GM19452 (cell line): ENCODE data around the gene STBD1.
"Not testable (repeated sequence)": the region's sequence is repeated elsewhere in the genome, so short reads cannot be mapped to it uniquely, and the experiment has no call there.

Source experiments
- ATAC-seq: cut with Tn5 transposase; IDR thresholded peaks from one replicate; pipeline ENCODE4 v1.9.1; 2021; ENCODE audit not compliant: unreplicated experiment

The STBD1 gene

DNA sequence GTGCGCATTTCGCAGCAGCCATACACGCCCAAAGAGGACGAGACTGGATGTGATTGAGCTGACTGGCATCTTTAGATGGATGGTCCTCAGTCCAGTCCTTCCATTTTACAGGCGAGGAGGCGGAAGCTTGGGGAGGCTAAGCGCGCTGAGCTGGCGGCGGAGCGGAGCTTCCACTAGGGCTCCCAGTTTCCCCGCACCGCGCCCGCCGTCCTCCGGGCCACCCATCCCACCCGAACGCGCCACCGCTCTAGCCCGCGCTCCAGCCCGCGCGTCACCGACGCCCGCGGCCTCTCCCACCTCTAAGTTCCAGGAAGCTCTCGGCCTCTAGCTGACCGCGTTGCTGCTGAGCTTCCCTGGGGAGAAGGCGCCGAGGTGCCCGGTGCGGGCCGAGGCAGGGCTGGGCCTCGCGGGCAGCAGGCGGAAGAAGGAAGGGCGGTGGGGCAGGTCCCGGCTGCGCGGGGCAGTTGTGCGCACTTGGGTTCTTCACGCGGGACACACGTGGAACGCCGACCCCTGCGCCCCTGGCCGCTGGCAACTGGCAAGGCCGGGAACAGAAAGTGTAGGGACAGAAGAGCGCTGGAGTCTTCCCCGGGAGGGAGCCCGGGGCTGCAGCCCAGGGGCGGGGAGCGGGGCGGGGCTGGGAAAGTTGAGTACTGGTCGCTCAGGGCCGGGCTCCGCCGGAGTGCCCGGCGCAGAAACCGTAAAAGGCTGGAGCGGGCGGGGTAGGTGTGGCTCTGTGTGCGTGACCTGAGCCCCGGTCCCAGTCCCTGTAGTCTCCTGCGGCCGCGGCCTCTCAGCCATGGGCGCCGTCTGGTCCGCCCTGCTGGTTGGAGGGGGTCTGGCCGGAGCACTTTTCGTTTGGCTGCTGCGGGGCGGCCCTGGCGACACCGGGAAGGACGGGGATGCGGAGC lies at the start of gene STBD1:
Gene STBD1 (plus strand): TSS at position 763 of the 911 bp plus-strand sequence. CDS start 37 bp downstream, at position 800.
- ATAC-seq: no peak

DNA sequence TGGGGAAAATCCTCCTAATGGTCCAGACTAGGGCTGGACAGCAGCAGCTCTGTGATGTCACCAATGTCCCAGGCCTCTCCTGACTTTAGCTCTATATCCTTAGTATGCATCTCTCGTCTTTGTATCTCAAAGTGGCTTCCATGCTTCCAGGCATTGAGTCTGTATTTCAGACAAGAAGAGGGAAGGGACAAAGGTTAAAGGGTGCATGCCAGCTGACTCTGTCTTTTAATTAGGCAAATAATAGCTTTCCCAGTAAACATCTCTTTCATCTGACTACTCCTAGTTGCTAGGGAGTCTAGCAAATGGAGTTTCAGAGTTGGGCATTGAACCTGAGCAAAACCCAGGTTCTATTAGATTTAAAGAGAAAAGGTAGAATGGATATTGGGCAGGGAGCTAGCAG lies 49.6 kb upstream of the STBD1 start:
- no peak for ATAC-seq

GRCh38 chr4:76257824-76258223 lies 48.7 kb upstream of the STBD1 start:
- no peak for ATAC-seq

DNA sequence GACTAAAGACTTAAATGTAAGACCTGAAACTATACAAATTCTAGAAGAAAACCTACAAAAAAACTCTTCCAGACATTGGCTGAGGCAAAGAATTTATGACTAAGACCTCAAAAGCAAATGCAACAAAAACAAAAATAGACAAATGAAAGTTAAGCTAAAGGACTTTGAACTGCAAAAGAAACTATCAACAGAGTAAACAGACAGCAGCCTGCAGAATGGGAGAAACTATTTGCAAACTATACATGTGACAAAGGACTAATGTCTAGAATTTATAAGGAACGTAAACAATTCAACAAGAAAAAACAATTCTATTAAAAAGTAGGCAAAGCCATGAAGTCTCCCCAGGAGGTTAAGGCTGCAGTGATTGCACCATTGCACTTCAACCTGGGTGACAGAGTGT lies 46.0 kb upstream of the STBD1 start:
- ATAC-seq: no peak

DNA sequence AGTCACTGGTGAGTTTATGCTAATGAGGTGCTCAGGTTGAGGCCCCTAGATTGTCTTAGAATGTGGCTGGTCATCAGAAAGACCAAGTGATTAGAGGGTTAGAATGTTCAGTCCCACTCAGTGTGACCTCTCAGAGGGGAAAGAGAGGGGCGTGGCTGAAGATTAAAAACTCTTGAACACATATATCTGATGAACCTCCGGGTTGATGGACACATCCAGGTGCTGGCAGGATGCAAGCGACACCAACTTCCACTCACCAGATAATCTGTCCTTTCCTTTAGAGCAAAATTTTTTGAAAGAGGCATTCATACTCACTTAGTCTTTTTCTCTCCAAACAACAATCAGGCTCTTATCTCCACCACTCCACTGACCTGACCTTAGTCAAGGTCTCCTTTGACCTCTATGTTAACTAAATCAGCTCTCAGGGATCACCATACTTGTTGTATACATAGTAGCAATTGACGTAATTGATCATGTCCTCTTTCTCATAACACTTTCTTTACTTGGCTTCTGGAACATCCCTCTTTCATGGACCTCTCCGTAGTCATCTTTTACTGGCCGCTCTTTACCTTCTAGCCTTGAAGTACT lies 40.8 kb upstream of the STBD1 start:
- ATAC-seq: no peak

- ATAC-seq: no peak
These were observed 39.9 kb upstream of the STBD1 start for GRCh38 chr4:76266627-76267026.

DNA sequence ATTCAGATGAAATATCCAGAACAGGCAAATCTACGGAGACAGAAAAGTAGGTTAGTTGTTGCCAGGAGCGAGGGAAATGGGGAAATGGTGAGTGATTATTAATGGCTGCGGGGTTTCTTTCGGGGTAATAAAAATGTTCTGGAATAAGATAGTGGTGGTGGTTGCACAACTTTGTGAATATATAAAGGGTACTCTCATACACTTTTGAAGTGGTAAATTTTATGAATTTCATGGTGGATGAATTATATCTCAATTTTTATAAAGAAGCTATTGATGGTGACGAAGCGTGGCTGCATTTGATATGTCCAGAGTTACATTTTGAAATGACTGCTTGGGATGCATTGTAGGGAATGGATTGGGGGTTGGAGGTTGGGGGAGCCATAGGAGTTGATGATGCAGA lies 38.7 kb upstream of the STBD1 start:
- ATAC-seq: no peak

GRCh38 chr4:76270244-76271175 lies 36.0 kb upstream of the STBD1 start:
- ATAC-seq: no peak

- no peak for ATAC-seq
These were observed 35.3 kb upstream of the STBD1 start for GRCh38 chr4:76271248-76271647.

DNA sequence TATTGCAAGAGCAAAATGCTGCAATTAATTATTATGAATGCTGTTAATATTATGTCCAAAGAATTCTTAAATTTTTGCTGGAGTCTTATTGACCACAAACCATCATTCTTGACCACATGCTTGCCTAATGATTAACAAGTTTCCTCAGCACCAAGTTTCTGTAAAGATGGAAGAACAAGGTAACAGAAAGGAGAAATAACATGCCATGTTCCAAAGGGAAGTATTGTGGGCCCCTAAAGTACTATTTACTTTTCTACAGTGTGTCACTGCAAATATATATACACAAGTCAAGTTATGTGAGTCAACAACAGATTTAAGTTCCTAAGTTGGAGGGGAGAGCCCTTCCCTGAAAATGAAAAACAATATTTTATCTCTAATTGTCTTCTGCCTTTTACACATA lies 34.5 kb upstream of the STBD1 start:
- ATAC-seq: no peak

DNA sequence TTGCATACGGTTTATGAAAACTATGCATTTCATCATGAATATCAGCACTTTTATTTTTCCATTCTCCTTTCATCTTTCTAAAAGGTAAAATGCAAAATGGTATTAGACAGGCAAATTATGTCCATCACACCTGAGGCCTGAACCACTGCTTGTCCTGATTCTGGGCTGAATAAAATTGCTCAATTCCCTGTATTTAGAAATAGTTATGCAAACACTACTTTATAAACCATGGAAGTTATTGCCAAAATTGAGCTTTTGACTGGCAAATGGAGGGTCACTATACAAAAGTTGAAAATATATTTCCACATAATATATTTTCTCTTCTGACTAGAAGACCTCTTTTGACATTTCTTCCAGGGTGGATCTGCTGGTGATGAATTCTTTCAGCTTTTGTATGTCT lies 34.0 kb upstream of the STBD1 start:
- no peak for ATAC-seq

- no peak for ATAC-seq
These were observed 33.5 kb upstream of the STBD1 start for GRCh38 chr4:76272999-76273398.

DNA sequence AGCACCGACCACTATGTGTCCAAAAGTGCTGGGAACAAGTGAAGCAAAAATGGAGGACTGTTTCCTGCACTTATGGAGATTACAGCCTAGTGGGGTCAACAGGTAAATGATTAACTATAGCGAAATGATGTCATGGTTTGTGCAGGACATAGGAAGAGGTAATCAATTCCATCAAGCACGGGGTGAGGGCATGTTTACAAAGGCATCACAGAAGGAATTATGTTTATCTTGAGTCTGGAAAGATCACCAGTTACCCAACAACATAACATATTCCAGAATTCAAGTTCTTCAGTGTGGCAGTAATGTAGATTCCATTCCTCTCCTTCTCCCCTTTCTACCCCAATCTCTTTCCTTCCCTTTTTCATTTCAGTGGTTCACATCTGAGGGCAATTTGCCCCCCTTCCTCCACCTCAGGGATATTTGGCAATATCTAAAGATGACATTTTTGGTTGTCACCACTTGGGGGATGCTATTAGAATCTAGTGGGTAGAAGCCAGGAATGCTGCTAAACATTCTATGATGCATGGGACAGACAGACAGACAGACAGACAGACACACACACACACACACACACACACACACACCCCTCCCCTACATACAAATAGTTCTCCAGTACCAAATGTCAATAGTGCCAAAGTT lies 30.9 kb upstream of the STBD1 start:
- ATAC-seq: no peak

- ATAC-seq: no peak
These were observed 29.7 kb upstream of the STBD1 start for GRCh38 chr4:76276813-76277212.

- ATAC-seq: no peak
These were observed 28.9 kb upstream of the STBD1 start for GRCh38 chr4:76277667-76278066.

- ATAC-seq: no peak
These were observed 27.9 kb upstream of the STBD1 start for GRCh38 chr4:76278583-76278982.

DNA sequence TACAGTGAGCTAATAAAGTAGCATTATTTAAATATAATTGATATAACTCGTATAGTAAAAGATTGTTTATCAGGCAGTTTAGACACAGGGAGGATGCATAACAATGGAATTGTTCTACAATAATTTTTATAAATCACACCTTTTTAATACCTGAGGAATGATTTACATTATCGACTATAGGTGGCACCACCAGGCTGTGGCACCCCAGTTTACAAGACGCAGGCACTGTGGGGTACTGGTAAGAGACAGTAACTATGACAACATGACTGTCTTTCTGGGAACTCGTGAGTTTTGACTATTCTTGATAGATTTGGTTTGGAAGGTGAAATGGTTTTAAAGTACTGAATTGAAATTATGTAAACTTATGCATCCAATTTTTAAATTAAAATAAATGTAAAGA lies 27.1 kb upstream of the STBD1 start:
- ATAC-seq: no peak

DNA sequence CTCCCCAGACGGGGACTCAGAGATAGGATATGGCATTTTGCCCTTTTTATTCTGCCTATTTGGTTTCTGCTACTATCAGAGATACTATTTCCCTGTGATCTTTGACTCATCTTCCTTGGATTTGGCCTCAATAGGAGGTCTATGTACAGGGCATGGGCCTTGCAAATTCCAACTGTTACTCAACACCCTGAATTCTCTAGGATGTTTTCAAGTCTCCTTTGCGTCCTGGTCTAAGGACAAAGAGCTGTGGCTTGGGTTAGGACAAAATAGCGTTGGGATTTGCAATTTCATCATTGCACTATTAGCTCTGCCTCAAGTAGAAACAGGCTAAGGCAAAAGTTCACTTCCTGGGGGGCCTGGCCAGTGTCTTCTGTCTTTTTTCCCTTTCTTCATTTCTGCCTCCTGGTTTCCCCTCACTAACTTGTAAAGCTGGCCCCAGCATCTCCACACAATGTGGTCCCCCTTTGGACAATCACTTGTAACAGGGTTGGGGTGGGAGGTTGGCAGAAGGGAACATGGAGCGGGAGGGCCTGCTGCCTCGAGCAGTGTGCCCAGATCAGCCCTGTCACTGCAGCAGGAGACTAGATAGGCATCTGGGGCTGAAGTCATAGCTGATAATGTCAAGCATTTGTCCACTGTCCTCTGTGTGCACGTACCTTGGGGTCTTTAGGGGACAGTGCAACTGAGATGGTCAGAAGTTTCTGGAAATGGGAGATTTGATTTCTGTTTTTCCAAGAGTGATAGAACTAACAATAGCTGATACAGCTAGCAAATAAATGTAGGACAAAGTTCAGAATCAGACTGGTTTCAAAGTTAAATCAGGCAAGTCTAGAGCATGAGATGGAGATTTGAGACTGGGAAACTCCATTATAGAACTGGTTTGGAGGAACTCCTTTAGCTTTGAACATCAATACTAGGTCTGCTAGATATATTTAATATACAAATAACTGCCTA lies 25.8 kb upstream of the STBD1 start:
- no peak for ATAC-seq

DNA sequence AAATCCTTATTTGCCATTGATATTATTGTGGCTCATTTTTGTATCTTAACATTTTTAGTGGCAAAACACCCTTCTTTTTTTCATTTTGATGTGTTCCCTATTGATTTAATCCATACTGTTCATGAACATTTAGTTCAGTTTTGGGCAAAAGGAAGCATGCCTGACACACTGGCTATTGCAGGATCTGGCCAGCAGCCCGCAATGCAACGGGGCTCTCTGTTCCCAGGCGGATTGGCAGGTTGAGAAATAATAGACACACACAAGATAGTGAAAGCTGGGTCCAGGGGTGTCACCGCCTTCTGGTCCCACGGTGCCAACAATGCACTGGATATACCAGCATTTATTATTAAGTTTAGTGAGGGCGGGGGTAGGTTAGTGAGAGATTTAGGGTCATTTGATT lies 24.9 kb upstream of the STBD1 start:
- not testable (repeated sequence) for ATAC-seq
